ENCODE data around the gene ONECUT2. TPM values are rescaled to one million over a fixed set of nuclear protein-coding genes. Genes with fewer than 3 reads are reported as not detected.

ONECUT2 gene
- total RNA-seq, 4 donors from 2014 or later = under 0.01 to 0.09 TPM; not detected in 2

DNA sequence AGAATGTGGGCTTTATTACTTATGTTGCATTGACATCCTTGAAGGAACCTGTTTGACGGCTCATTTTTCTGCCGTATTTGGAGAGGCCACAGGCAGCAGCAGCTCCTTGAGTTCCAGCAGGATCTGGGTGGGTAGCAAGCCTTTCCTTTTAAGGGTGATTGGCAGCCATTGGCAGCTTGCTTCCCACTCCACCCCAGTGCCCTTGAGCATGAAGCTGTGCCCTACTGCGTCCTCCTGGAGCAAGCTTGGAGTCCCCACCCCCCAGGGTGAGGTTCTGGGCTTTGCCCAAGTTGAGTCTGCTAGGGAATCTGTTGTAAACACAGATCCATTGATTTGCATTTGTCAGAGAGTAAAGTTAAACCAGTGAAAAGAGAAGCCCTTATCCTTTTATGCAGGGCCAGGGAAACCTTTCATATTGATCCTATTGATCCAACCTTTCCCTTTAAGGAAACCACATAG lies 9.2 kb downstream of the ONECUT2 start:
- peaks cover 0 to 26% of the 10 kb centered on the region in 2 donors for H3K27me3 ChIP-seq
- H3K4me1 ChIP-seq = peaks cover 0 to 22% (median 0%) of the 10 kb centered on the region in 4 donors
- H3K27ac ChIP-seq = no peak overlapping the region
- TF ChIP-seq POLR2A (IDR thresholded peaks at IDR 0.05) = no peak
- TF ChIP-seq, protein P1, sequence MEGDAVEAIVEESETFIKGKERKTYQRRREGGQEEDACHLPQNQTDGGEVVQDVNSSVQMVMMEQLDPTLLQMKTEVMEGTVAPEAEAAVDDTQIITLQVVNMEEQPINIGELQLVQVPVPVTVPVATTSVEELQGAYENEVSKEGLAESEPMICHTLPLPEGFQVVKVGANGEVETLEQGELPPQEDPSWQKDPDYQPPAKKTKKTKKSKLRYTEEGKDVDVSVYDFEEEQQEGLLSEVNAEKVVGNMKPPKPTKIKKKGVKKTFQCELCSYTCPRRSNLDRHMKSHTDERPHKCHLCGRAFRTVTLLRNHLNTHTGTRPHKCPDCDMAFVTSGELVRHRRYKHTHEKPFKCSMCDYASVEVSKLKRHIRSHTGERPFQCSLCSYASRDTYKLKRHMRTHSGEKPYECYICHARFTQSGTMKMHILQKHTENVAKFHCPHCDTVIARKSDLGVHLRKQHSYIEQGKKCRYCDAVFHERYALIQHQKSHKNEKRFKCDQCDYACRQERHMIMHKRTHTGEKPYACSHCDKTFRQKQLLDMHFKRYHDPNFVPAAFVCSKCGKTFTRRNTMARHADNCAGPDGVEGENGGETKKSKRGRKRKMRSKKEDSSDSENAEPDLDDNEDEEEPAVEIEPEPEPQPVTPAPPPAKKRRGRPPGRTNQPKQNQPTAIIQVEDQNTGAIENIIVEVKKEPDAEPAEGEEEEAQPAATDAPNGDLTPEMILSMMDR (IDR thresholded peaks at IDR 0.05) = no peak
- no peaks in the 10 kb centered on the region for H3K36me3 ChIP-seq
- DNase-seq = no peak
- no peaks in the 10 kb centered on the region for H3K9me3 ChIP-seq
- no peak overlapping the region for H3K4me3 ChIP-seq

DNA sequence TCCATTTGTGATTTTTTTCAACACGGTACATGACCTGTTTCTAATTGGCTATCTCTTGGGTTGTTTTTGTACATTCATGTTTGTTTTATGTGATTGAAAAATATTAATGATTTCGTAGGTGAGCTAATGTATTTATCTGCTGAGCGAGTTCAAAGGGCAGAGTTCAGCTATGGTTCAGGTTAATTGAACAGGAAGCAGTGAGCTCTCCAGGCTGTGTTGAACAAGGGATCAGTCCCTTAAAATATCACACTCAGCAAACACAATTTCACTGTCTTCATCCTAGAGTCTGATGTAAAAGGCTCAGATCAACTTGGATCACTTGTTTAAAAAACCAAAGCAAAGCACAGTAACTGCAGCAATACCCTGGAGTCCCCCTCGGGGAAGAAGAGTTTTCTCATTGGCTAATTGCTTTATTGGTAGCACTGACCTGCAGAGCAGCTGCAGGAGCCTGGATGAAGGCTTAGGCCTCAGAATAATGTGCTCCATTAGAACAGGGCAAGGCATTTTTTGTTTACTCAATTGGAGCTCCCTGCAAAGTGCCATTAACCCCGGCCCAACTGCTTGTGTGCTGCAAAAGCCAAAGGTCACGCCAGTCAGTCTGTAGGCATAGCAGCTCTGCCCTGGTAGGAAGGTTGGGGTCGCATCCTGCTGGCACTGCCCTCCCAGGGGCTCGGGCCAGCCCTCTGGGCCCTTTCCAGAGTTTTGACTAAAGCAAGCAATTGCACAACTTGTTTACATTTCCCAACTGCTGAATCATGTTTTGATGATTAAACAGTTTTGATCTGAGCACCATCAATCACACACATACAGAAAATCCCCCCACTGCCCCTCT lies 10.5 kb downstream of the ONECUT2 start:
- Histone ChIP-seq H3K4me3 (no peak overlapping the region), H3K27me3 (peaks cover 0 to 12% of the 10 kb centered on the region in 2 donors), H3K36me3 (no peaks in the 10 kb centered on the region), H3K4me1 (peaks cover 0 to 9% (median 0%) of the 10 kb centered on the region in 4 donors), H3K27ac (no peak overlapping the region), H3K9me3 (no peaks in the 10 kb centered on the region)
- no peak for DNase-seq
- TF ChIP-seq, protein P1 (IDR thresholded peaks at IDR 0.05) = no peak
- no peak for TF ChIP-seq POLR2A (IDR thresholded peaks at IDR 0.05)

DNA sequence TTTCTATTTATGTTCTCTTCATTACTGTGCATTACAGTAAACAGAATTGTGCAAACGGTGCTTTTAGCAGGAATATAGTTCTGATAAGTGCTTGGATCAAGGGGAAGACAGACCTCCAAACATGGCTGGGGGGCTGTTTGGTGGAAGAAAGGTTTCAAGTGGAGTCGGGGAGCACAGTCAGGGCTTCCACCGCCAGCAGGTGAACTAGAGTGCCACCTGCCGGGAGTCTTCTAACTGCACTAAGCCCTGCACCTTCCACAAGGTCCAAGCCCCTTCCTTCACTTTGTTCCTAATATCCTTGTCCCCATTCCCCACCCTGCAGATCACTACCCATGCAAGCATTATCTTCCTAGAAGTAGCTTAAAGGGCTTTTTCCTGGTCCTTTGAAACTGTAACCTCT lies 11.1 kb downstream of the ONECUT2 start:
- Histone ChIP-seq H3K27me3 (peaks cover 0 to 6% of the 10 kb centered on the region in 2 donors), H3K4me1 (peaks cover 0 to 7% (median 0%) of the 10 kb centered on the region in 4 donors), H3K27ac (no peak overlapping the region), H3K36me3 (no peaks in the 10 kb centered on the region), H3K9me3 (no peaks in the 10 kb centered on the region), H3K4me3 (no peak overlapping the region)
- no peak for DNase-seq
- TF ChIP-seq POLR2A (IDR thresholded peaks at IDR 0.05) = no peak
- TF ChIP-seq, protein P1 (IDR thresholded peaks at IDR 0.05) = peak in 4 of 6 experiments; percentile 24 to 42 (median 38)

DNA sequence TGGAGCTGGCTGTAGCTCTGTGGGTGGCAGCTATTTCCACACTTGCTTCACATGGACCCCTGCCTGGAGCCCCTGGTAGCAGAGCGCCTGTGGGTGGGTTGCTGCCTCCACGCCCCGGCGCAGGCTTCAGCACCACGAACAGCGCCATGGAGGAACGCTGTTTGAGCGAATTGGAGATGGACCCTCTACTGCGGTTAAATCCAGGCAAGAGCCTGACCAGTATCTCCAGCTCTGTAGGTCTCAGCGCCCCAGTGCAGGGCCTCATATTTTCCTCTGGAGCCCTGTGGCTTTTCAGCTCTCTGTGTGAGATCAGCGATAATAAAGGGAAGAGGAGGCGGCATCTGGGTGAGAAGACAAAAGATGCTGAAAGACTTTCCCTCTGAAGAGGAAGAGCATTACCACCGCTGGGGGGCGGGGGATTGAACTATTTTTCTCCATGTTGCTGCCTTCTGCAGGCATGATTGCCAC lies 12.0 kb downstream of the ONECUT2 start:
- H3K36me3 ChIP-seq = no peaks in the 10 kb centered on the region
- TF ChIP-seq, protein P1 (IDR thresholded peaks at IDR 0.05) = no peak
- no peak for TF ChIP-seq POLR2A (IDR thresholded peaks at IDR 0.05)
- no peak for DNase-seq
- H3K9me3 ChIP-seq = no peaks in the 10 kb centered on the region
- no peak overlapping the region for H3K27ac ChIP-seq
- peaks cover 0 to 7% (median 0%) of the 10 kb centered on the region in 4 donors for H3K4me1 ChIP-seq
- no peak overlapping the region for H3K4me3 ChIP-seq
- H3K27me3 ChIP-seq = no peaks in the 10 kb centered on the region

DNA sequence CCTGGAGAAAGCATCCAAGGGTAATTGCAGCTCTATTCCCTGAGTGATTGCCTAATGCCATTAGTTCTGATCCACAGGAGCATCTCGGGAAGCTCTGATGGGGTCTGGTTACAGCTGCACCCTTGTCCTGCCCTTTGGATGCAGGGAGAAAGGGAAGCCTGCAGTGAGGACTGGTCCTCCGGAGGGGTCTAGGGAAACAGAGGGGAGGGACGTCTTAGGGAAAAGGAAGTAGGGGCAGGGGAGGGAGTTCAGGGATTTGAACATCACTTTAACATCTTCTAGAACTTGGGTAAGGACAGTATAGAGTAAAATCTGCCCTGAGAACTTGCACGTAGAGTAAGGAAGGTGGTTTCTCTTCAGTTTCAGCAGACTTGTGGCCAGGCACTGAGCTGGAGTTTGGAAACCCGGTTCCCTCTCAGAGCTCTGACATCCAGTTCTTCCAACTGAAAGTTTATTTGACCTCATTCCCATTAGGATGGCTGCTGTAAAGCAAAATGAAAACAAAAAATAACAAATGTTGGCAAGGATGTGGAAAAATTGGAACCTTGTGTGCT lies 20.5 kb downstream of the ONECUT2 start:
- no peaks in the 10 kb centered on the region for H3K27me3 ChIP-seq
- no peaks in the 10 kb centered on the region for H3K9me3 ChIP-seq
- H3K27ac ChIP-seq = no peak overlapping the region
- TF ChIP-seq, protein P1 (IDR thresholded peaks at IDR 0.05) = no peak
- TF ChIP-seq POLR2A (IDR thresholded peaks at IDR 0.05) = no peak
- H3K4me3 ChIP-seq = no peak overlapping the region
- H3K36me3 ChIP-seq = no peaks in the 10 kb centered on the region
- no peaks in the 10 kb centered on the region for H3K4me1 ChIP-seq
- DNase-seq = no peak
